HEK293T (cell line): ENCODE data around the gene CCNQ.

Experiments
- ARNT ChIP-seq: fragments of 450-650 bp; IDR thresholded peaks from 2 replicates; pipeline ENCODE4 v1.6.1; 2017; ENCODE audit warnings: mild to moderate bottlenecking
- FOXM1 ChIP-seq: fragments of 450-650 bp; IDR thresholded peaks from 2 replicates; pipeline ENCODE4 v1.6.1; 2017; ENCODE audit warnings: mild to moderate bottlenecking, borderline replicate concordance
- LEF1 ChIP-seq: fragments of 450-650 bp; IDR thresholded peaks from 2 replicates; pipeline ENCODE4 v1.6.1; 2017; ENCODE audit warnings: mild to moderate bottlenecking, borderline replicate concordance
- NFRKB ChIP-seq: fragments of 450-650 bp; IDR thresholded peaks from 2 replicates; pipeline ENCODE4 v1.6.1; 2016; ENCODE audit warnings: mild to moderate bottlenecking, moderate library complexity
- SUZ12 ChIP-seq: fragments of 450-650 bp; IDR thresholded peaks from 2 replicates; pipeline ENCODE4 v1.6.1; 2016; ENCODE audit warnings: mild to moderate bottlenecking
- TARDBP ChIP-seq: fragments of 450-650 bp; IDR thresholded peaks from 2 replicates; pipeline ENCODE4 v1.6.1; 2016
- TF ChIP-seq, protein P1 (sequence below): fragments of 450-650 bp; IDR thresholded peaks from 2 replicates; pipeline ENCODE4 v1.6.1; 2016

DNA sequence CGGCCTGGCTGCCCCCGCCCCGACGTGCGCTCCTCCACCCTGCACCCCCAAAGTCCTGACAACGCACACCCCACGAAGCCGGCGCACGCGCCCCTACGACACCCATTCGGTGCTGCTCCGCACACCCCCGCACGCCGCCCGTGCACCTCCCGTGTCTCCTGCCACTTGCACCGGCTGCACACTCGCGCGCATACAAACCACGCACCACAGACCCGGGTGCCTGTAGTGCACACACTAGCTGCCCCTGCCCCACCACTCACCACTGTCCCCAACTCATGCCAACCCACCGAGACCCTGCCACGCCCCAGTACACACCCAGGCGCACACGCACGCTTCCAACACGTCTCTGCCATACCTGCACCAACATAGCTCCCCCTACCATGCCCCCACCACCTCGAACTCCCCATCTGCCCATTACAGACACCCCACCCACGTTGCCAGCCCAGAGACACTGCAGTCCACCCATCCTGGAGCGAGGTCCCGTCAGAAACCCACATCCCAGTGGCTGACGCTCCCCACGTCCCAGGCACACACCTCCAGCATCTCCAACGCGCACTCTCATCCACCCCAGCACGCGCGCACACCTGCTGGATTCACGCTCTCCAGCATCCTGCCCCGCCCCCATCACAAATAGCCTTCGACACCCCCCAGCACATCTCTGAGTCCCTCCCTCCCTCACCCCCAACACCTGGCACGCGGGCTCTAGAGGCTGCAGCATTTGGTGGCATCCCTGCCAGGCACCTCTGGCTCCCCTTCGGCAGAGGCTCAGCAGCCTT, 43.9 kb upstream of the CCNQ start:
- TF ChIP-seq SUZ12, result no peak
- no peak for TF ChIP-seq LEF1
- TF ChIP-seq, protein P1, sequence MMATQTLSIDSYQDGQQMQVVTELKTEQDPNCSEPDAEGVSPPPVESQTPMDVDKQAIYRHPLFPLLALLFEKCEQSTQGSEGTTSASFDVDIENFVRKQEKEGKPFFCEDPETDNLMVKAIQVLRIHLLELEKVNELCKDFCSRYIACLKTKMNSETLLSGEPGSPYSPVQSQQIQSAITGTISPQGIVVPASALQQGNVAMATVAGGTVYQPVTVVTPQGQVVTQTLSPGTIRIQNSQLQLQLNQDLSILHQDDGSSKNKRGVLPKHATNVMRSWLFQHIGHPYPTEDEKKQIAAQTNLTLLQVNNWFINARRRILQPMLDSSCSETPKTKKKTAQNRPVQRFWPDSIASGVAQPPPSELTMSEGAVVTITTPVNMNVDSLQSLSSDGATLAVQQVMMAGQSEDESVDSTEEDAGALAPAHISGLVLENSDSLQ, result no peak
- no peak for TF ChIP-seq FOXM1
- no peak for TF ChIP-seq TARDBP
- TF ChIP-seq ARNT, result no peak
- no peak for TF ChIP-seq NFRKB
